ENCODE data around the gene ANGEL2.

The ANGEL2 gene

GRCh38 chr1:212957546-212957945, 58.1 kb downstream of the ANGEL2 start:
- H3K4me1 ChIP-seq (ENCODE audit: control insufficient read depth, insufficient read depth, low read length), result peaks cover 31% of the 10 kb centered on the region
- no peaks in the 10 kb centered on the region for H3K9me3 ChIP-seq (ENCODE audit: control insufficient read depth, insufficient read depth, low read length)
- no peak overlapping the region for H3K4me3 ChIP-seq (ENCODE audit: low read depth, low read length)
- H3K27me3 ChIP-seq (ENCODE audit: control insufficient read depth, insufficient read depth, low read length), result no peaks in the 10 kb centered on the region
- H3K27ac ChIP-seq (ENCODE audit: low read depth, low read length), result no peak overlapping the region
- H3K9ac ChIP-seq (ENCODE audit: low read depth, low read length), result no peak overlapping the region
- peaks cover 100% of the 10 kb centered on the region for H3K36me3 ChIP-seq (ENCODE audit: control insufficient read depth, insufficient read depth, low read length)

DNA sequence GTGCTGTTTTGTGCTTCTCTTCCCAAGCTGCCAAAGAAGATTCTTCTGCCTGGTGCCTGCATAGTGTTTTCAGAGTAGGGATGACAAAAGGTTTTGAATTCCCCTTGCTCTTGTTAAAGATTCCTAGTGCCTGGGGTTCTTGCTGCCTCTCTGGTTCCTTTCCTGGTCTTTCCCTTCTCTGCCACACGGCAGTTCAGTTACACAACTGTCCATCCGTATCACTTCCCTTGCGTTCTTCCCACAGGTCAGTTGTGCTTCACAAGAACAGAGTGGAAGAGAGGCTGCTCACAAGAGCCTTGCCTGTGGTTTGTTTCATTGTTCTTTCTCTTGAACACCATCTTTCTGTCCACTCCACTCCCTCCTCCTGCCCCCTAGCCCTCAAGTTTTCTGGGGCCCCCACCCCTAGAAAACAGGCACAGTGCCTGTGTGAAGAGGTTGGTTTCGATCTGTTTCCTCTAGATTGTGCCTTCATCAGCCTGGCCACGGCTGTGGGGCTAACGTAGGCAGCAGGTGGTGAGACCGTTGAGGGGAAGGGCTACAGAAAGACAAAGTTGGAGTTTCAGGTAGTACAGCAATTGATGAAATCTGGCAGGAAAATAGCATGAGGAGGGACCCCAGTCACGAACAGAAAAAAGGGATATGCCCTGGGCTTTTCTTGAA, 59.6 kb downstream of the ANGEL2 start:
- H3K27me3 ChIP-seq (ENCODE audit: control insufficient read depth, insufficient read depth, low read length), result no peaks in the 10 kb centered on the region
- H3K9ac ChIP-seq (ENCODE audit: low read depth, low read length), result no peak overlapping the region
- peak overlapping the region; percentile 4 for H3K27ac ChIP-seq (ENCODE audit: low read depth, low read length)
- no peak overlapping the region for H3K4me3 ChIP-seq (ENCODE audit: low read depth, low read length)
- peaks cover 38% of the 10 kb centered on the region for H3K4me1 ChIP-seq (ENCODE audit: control insufficient read depth, insufficient read depth, low read length)
- H3K36me3 ChIP-seq (ENCODE audit: control insufficient read depth, insufficient read depth, low read length), result peaks cover 97% of the 10 kb centered on the region
- no peaks in the 10 kb centered on the region for H3K9me3 ChIP-seq (ENCODE audit: control insufficient read depth, insufficient read depth, low read length)

- H3K9ac ChIP-seq (ENCODE audit: low read depth, low read length), result no peak overlapping the region
- peaks cover 38% of the 10 kb centered on the region for H3K4me1 ChIP-seq (ENCODE audit: control insufficient read depth, insufficient read depth, low read length)
- H3K9me3 ChIP-seq (ENCODE audit: control insufficient read depth, insufficient read depth, low read length), result no peaks in the 10 kb centered on the region
- H3K4me3 ChIP-seq (ENCODE audit: low read depth, low read length), result no peak overlapping the region
- H3K27me3 ChIP-seq (ENCODE audit: control insufficient read depth, insufficient read depth, low read length), result no peaks in the 10 kb centered on the region
- H3K36me3 ChIP-seq (ENCODE audit: control insufficient read depth, insufficient read depth, low read length), result peaks cover 87% of the 10 kb centered on the region
- H3K27ac ChIP-seq (ENCODE audit: low read depth, low read length), result no peak overlapping the region
These were observed 60.6 kb downstream of the ANGEL2 start for GRCh38 chr1:212955098-212955497.

DNA sequence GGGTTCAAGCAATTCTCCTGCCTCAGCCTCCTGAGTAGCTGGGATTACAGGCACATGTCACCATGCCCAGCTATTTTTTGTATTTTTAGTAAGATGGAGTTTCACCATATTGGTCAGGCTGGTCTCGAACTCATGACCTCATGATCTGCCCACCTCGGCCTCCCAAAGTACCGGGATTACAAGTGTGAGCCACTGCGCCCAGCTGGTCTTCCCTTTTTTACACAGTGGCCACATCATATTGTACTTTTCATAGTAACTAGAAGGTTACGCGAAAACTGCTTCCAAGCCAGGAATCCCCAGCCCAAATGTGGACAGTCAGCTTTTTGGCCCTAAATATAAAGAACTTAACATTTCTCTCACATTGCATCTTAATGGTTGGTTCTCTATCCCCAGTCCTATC, 61.2 kb downstream of the ANGEL2 start:
- Histone ChIP-seq H3K27ac (ENCODE audit: low read depth, low read length) (no peak overlapping the region), H3K9me3 (ENCODE audit: control insufficient read depth, insufficient read depth, low read length) (no peaks in the 10 kb centered on the region), H3K9ac (ENCODE audit: low read depth, low read length) (no peak overlapping the region), H3K4me1 (ENCODE audit: control insufficient read depth, insufficient read depth, low read length) (peaks cover 41% of the 10 kb centered on the region), H3K27me3 (ENCODE audit: control insufficient read depth, insufficient read depth, low read length) (0 out of 2 replicates have a peak, but pooled peaks cover 4% of the 10 kb centered on the region), H3K4me3 (ENCODE audit: low read depth, low read length) (no peak overlapping the region), H3K36me3 (ENCODE audit: control insufficient read depth, insufficient read depth, low read length) (peaks cover 81% of the 10 kb centered on the region)

- no peak overlapping the region for H3K27ac ChIP-seq (ENCODE audit: low read depth, low read length)
- peaks cover 69% of the 10 kb centered on the region for H3K36me3 ChIP-seq (ENCODE audit: control insufficient read depth, insufficient read depth, low read length)
- H3K9ac ChIP-seq (ENCODE audit: low read depth, low read length), result no peak overlapping the region
These were observed 62.3 kb downstream of the ANGEL2 start for GRCh38 chr1:212953321-212953720.

DNA sequence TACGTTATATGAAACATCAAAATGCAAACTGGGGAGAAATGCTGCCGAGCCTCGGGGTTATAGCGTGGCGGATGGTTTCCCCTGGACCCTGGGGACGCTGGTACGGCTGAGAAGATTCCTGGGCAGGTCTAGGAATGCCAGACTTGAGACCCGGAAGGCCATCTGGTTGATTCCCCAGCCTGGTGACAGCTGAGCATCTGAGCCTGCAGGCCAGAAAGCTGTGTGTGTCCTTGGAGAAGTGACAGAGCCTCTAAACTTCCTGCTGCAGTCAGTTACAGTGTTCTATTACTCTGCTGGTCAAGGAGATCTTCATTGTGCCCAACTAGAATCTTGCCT, 63.1 kb downstream of the ANGEL2 start:
- Histone ChIP-seq H3K4me3 (ENCODE audit: low read depth, low read length) (peak overlapping the region; percentile 85), H3K27me3 (ENCODE audit: control insufficient read depth, insufficient read depth, low read length) (peaks cover 8% of the 10 kb centered on the region; the same call in 1 of the 2 replicates), H3K4me1 (ENCODE audit: control insufficient read depth, insufficient read depth, low read length) (peaks cover 35% of the 10 kb centered on the region), H3K9me3 (ENCODE audit: control insufficient read depth, insufficient read depth, low read length) (no peaks in the 10 kb centered on the region), H3K9ac (ENCODE audit: low read depth, low read length) (peak overlapping the region; percentile 33; the same call in 1 of the 2 replicates), H3K27ac (ENCODE audit: low read depth, low read length) (no peak overlapping the region), H3K36me3 (ENCODE audit: control insufficient read depth, insufficient read depth, low read length) (peaks cover 62% of the 10 kb centered on the region)

More at GRCh38 chr1:212953321-212953720, 62.3 kb downstream of the ANGEL2 start:
- H3K9me3 ChIP-seq (ENCODE audit: control insufficient read depth, insufficient read depth, low read length), result no peaks in the 10 kb centered on the region
- H3K4me1 ChIP-seq (ENCODE audit: control insufficient read depth, insufficient read depth, low read length), result peaks cover 41% of the 10 kb centered on the region
- peaks cover 8% of the 10 kb centered on the region; the same call in 1 of the 2 replicates for H3K27me3 ChIP-seq (ENCODE audit: control insufficient read depth, insufficient read depth, low read length)
- peak overlapping the region; percentile 85 for H3K4me3 ChIP-seq (ENCODE audit: low read depth, low read length)

- Histone ChIP-seq H3K4me3 (ENCODE audit: low read depth, low read length) (peak overlapping the region; percentile 85), H3K9me3 (ENCODE audit: control insufficient read depth, insufficient read depth, low read length) (no peaks in the 10 kb centered on the region), H3K27ac (ENCODE audit: low read depth, low read length) (no peak overlapping the region), H3K27me3 (ENCODE audit: control insufficient read depth, insufficient read depth, low read length) (peaks cover 8% of the 10 kb centered on the region; the same call in 1 of the 2 replicates), H3K4me1 (ENCODE audit: control insufficient read depth, insufficient read depth, low read length) (peaks cover 35% of the 10 kb centered on the region), H3K9ac (ENCODE audit: low read depth, low read length) (peak overlapping the region; percentile 72), H3K36me3 (ENCODE audit: control insufficient read depth, insufficient read depth, low read length) (peaks cover 57% of the 10 kb centered on the region)
These were observed 63.6 kb downstream of the ANGEL2 start for GRCh38 chr1:212951947-212952640.

GRCh38 chr1:212951126-212951946, 64.3 kb downstream of the ANGEL2 start:
- Histone ChIP-seq H3K27me3 (ENCODE audit: control insufficient read depth, insufficient read depth, low read length) (peaks cover 8% of the 10 kb centered on the region; the same call in 1 of the 2 replicates), H3K9me3 (ENCODE audit: control insufficient read depth, insufficient read depth, low read length) (no peaks in the 10 kb centered on the region), H3K4me1 (ENCODE audit: control insufficient read depth, insufficient read depth, low read length) (peaks cover 39% of the 10 kb centered on the region), H3K4me3 (ENCODE audit: low read depth, low read length) (peak overlapping the region; percentile 85), H3K27ac (ENCODE audit: low read depth, low read length) (no peak overlapping the region), H3K9ac (ENCODE audit: low read depth, low read length) (peak overlapping the region; percentile 72), H3K36me3 (ENCODE audit: control insufficient read depth, insufficient read depth, low read length) (peaks cover 50% of the 10 kb centered on the region)

DNA sequence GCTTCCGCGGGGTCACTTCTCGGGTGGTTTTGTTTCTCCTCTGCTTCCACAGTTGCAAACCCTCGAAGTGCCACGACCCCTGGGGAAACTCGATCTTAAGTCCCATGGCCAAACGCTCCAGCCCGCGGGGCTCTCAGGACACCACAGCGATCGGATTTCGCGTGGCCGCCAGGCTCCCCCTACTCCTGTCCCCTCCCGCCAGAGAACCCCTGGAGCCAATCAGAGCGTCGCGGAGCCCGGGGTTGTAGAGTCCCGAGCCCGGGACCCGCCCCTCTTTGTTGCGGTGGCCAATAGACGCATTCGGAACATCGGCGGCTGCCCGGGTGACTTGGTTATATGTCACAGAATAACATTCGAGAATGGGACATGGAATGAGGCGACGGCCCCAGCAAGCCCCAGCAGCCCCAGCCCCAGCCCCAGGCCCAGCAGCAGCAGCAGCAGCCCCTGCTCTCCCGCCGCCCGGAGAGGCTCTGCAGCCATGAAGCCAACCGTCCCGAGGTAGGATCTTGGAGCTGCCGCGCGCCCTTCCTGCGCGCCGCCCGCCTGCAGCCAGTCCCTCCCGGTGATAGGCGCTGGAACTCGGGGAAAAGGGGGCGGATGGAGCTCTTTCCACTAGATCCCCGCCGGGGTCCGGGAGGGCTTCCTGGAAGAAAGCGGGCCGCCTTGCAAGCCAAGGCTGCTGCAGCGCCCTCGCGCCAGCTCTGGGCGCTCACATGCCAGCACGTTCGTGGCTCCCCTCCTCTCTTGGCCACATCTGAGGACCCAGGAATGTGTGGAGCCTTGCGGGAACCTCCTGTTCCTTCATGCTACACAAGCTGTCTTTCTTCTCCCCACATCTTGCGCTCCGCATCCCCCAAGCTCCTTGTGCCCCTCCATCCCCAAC, 65.2 kb downstream of the ANGEL2 start, which contains the start of gene VASH2:
TSS of gene VASH2 (plus strand) at position 299 of the 883 bp plus-strand sequence. CDS start 1,002 bp downstream, outside the sequence.
- Histone ChIP-seq H3K9me3 (ENCODE audit: control insufficient read depth, insufficient read depth, low read length) (no peaks in the 10 kb centered on the region), H3K4me1 (ENCODE audit: control insufficient read depth, insufficient read depth, low read length) (peaks cover 36% of the 10 kb centered on the region), H3K36me3 (ENCODE audit: control insufficient read depth, insufficient read depth, low read length) (peaks cover 41% of the 10 kb centered on the region), H3K4me3 (ENCODE audit: low read depth, low read length) (peak within 1 kb of the TSS; percentile 85), H3K27ac (ENCODE audit: low read depth, low read length) (peak within 1 kb of the TSS; percentile 53), H3K9ac (ENCODE audit: low read depth, low read length) (peak within 1 kb of the TSS; percentile 54), H3K27me3 (ENCODE audit: control insufficient read depth, insufficient read depth, low read length) (peaks cover 8% of the 10 kb centered on the region; the same call in 1 of the 2 replicates)

- Histone ChIP-seq H3K27ac (ENCODE audit: low read depth, low read length) (no peak overlapping the region), H3K27me3 (ENCODE audit: control insufficient read depth, insufficient read depth, low read length) (peaks cover 8% of the 10 kb centered on the region; the same call in 1 of the 2 replicates), H3K9ac (ENCODE audit: low read depth, low read length) (no peak overlapping the region), H3K4me1 (ENCODE audit: control insufficient read depth, insufficient read depth, low read length) (peaks cover 30% of the 10 kb centered on the region), H3K4me3 (ENCODE audit: low read depth, low read length) (peak overlapping the region; percentile 85), H3K9me3 (ENCODE audit: control insufficient read depth, insufficient read depth, low read length) (no peaks in the 10 kb centered on the region), H3K36me3 (ENCODE audit: control insufficient read depth, insufficient read depth, low read length) (peaks cover 34% of the 10 kb centered on the region)
These were observed 65.9 kb downstream of the ANGEL2 start for GRCh38 chr1:212949771-212950170.
